OCI-LY1 (cell line): ENCODE measurements around the gene ATXN7.

Source experiments
- H2AFZ ChIP-seq: fragments of 200-600 bp; sonication (generic), shearing (Covaris generic); 2 replicates; pipeline ENCODE4 v1.6.0; 2014; ENCODE audit warnings: antibody characterized with exemption, mild to moderate bottlenecking, low read length
- H3F3A ChIP-seq: fragments of 200-600 bp; sonication (generic), shearing (Covaris generic); 2 replicates; pipeline ENCODE4 v1.6.0; 2014; ENCODE audit warnings: mild to moderate bottlenecking, antibody characterized with exemption, low read length, moderate library complexity; ENCODE audit not compliant: insufficient read depth
- H3K27ac ChIP-seq: fragments of 200-600 bp; sonication (generic); 2 replicates; pipeline ENCODE4 v1.5.1; 2014; ENCODE audit warnings: low read length, mixed run types, mild to moderate bottlenecking, low read depth; ENCODE audit not compliant: poor library complexity, severe bottlenecking
- H3K27me3 ChIP-seq: fragments of 200-600 bp; sonication (generic); 2 replicates; pipeline ENCODE4 v1.6.0; 2014; ENCODE audit warnings: antibody characterized with exemption, mild to moderate bottlenecking, low read length, moderate library complexity; ENCODE audit not compliant: insufficient read depth
- H3K36me3 ChIP-seq: fragments of 200-600 bp; sonication (generic); 2 replicates; pipeline ENCODE4 v1.6.1; 2014; ENCODE audit warnings: mild to moderate bottlenecking, antibody characterized with exemption, low read length, moderate library complexity, mixed read lengths; ENCODE audit not compliant: insufficient read depth
- H3K4me1 ChIP-seq: fragments of 200-600 bp; sonication (generic); 2 replicates; pipeline ENCODE4 v1.5.1; 2014; ENCODE audit warnings: mild to moderate bottlenecking, low read length, moderate library complexity; ENCODE audit not compliant: insufficient read depth, severe bottlenecking
- H3K4me2 ChIP-seq: fragments of 200-600 bp; sonication (generic), shearing (Covaris generic); 2 replicates; pipeline ENCODE4 v1.6.1; 2014; ENCODE audit warnings: low read length
- H3K4me3 ChIP-seq: fragments of 200-600 bp; sonication (generic); 2 replicates; pipeline ENCODE4 v1.5.1; 2014; ENCODE audit warnings: low read length, low read depth, mild to moderate bottlenecking, mixed read lengths; ENCODE audit not compliant: poor library complexity, severe bottlenecking
- H3K79me2 ChIP-seq: fragments of 200-600 bp; shearing (Covaris generic); 2 replicates; pipeline ENCODE4 v1.6.1; 2016; ENCODE audit warnings: mixed run types, low read length, mixed read lengths; ENCODE audit not compliant: insufficient read depth
- H3K9ac ChIP-seq: fragments of 200-600 bp; sonication (generic), shearing (Covaris generic); 2 replicates; pipeline ENCODE4 v1.6.1; 2014; ENCODE audit warnings: mild to moderate bottlenecking, low read length, mixed read lengths
- H3K9me2 ChIP-seq: fragments of 200-600 bp; sonication (generic), shearing (Covaris generic); 2 replicates; pipeline ENCODE4 v1.6.1; 2014; ENCODE audit warnings: low read depth, mild to moderate bottlenecking, low read length, mixed read lengths
- H3K9me3 ChIP-seq: fragments of 200-600 bp; shearing (Covaris generic); 2 replicates; pipeline ENCODE4 v1.6.1; 2014; ENCODE audit warnings: low read length, mixed read lengths
- H4K20me1 ChIP-seq: fragments of 200-600 bp; sonication (generic), shearing (Covaris generic); 2 replicates; pipeline ENCODE4 v1.6.0; 2016; ENCODE audit warnings: mild to moderate bottlenecking, low read length; ENCODE audit not compliant: insufficient read depth
- EZH2 ChIP-seq: fragments of 200-600 bp; sonication (generic), shearing (Covaris generic); IDR thresholded peaks from 2 replicates; pipeline ENCODE4 v1.8.0; 2017; ENCODE audit warnings: borderline replicate concordance, mixed run types, mild to moderate bottlenecking, antibody characterized with exemption, low read length, moderate library complexity, mixed read lengths
- TF ChIP-seq, protein P1 (sequence below): fragments of 200-600 bp; sonication (generic), shearing (Covaris generic); IDR thresholded peaks from 2 replicates; pipeline ENCODE4 v1.5.1; 2017; ENCODE audit warnings: mild to moderate bottlenecking, antibody characterized with exemption, low read length, moderate library complexity, mixed read lengths

The ATXN7 gene

GRCh38 chr3:63988943-63989342, 125.3 kb downstream of the ATXN7 start:
- Histone ChIP-seq H3K27me3 (no peaks in the 10 kb centered on the region), H3K9ac (no peak overlapping the region), H3F3A (no peaks in the 10 kb centered on the region), H3K4me3 (no peak overlapping the region), H4K20me1 (no peaks in the 10 kb centered on the region), H3K79me2 (no peaks in the 10 kb centered on the region), H3K4me2 (no peak overlapping the region), H2AFZ (no peak overlapping the region), H3K9me2 (no peaks in the 10 kb centered on the region), H3K27ac (no peak overlapping the region), H3K4me1 (no peaks in the 10 kb centered on the region), H3K36me3 (peaks cover 96% of the 10 kb centered on the region), H3K9me3 (no peaks in the 10 kb centered on the region)
- TF ChIP-seq EZH2, result no peak
- TF ChIP-seq, protein P1, sequence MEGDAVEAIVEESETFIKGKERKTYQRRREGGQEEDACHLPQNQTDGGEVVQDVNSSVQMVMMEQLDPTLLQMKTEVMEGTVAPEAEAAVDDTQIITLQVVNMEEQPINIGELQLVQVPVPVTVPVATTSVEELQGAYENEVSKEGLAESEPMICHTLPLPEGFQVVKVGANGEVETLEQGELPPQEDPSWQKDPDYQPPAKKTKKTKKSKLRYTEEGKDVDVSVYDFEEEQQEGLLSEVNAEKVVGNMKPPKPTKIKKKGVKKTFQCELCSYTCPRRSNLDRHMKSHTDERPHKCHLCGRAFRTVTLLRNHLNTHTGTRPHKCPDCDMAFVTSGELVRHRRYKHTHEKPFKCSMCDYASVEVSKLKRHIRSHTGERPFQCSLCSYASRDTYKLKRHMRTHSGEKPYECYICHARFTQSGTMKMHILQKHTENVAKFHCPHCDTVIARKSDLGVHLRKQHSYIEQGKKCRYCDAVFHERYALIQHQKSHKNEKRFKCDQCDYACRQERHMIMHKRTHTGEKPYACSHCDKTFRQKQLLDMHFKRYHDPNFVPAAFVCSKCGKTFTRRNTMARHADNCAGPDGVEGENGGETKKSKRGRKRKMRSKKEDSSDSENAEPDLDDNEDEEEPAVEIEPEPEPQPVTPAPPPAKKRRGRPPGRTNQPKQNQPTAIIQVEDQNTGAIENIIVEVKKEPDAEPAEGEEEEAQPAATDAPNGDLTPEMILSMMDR, result no peak

GRCh38 chr3:63990204-63990603, 126.5 kb downstream of the ATXN7 start:
- Histone ChIP-seq H4K20me1 (no peaks in the 10 kb centered on the region), H3K27ac (no peak overlapping the region), H2AFZ (no peak overlapping the region), H3K27me3 (no peaks in the 10 kb centered on the region), H3K9me2 (no peaks in the 10 kb centered on the region), H3F3A (no peaks in the 10 kb centered on the region), H3K36me3 (peaks cover 96% of the 10 kb centered on the region), H3K4me1 (no peaks in the 10 kb centered on the region), H3K4me2 (no peak overlapping the region), H3K4me3 (no peak overlapping the region), H3K9ac (no peak overlapping the region), H3K79me2 (no peaks in the 10 kb centered on the region), H3K9me3 (no peaks in the 10 kb centered on the region)
- TF ChIP-seq EZH2, result no peak
- TF ChIP-seq, protein P1, result no peak

GRCh38 chr3:63990733-63991132, 127.1 kb downstream of the ATXN7 start:
- no peak overlapping the region for H3K9ac ChIP-seq
- no peaks in the 10 kb centered on the region for H3K79me2 ChIP-seq
- no peak overlapping the region for H3K27ac ChIP-seq
- H3K27me3 ChIP-seq, result no peaks in the 10 kb centered on the region
- H3K4me1 ChIP-seq, result no peaks in the 10 kb centered on the region
- no peak overlapping the region for H3K4me3 ChIP-seq
- no peaks in the 10 kb centered on the region for H3K9me3 ChIP-seq
- TF ChIP-seq, protein P1, result no peak
- no peak for TF ChIP-seq EZH2
- no peaks in the 10 kb centered on the region for H4K20me1 ChIP-seq
- no peak overlapping the region for H3K4me2 ChIP-seq
- peaks cover 96% of the 10 kb centered on the region for H3K36me3 ChIP-seq
- no peak overlapping the region for H2AFZ ChIP-seq
- H3K9me2 ChIP-seq, result no peaks in the 10 kb centered on the region
- no peaks in the 10 kb centered on the region for H3F3A ChIP-seq
